HG02852 (cell line): ENCODE results near the gene IQGAP3.

Experiments
- ATAC-seq: cut with Tn5 transposase; IDR thresholded peaks from one replicate; pipeline ENCODE4 v1.9.1; 2021; ENCODE audit warnings: mild to moderate bottlenecking, moderate library complexity; ENCODE audit not compliant: unreplicated experiment

Gene IQGAP3

DNA sequence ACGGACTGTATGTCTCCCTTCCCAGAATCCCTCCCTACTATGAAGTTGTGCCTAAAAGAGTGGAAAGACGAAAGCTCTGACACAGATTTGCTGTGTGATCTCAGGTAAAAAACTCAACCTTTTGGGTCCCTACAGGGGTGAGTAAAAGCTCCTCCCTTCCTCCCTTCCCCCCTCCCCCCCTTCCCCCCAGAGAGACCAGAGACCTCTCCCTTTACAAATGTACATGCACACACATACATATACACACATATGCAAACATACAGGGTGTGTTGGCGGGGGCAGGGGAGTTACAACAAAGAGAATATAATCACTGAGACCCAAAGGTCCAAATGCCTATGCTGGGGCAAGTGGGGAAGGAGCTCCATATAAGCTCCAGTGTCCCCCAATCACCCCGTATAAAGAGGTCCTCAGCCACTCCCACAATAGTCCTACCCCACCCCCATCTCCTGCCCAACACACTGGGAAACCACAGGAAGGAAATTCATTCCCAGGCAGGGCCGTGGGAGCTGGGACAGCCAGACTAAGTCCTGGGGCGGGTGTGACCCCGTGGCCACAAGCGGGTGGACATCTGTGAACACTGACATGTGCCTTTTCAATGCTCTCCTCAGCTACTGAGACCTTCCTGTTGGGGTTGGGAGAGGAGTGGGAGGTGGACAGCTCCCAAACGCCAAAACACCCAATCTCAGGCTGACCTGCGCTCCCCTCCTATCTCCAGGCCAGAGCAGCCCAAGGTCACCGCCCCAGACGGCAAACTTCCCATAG lies 73.8 kb downstream of the IQGAP3 start:
- no peak for ATAC-seq

DNA sequence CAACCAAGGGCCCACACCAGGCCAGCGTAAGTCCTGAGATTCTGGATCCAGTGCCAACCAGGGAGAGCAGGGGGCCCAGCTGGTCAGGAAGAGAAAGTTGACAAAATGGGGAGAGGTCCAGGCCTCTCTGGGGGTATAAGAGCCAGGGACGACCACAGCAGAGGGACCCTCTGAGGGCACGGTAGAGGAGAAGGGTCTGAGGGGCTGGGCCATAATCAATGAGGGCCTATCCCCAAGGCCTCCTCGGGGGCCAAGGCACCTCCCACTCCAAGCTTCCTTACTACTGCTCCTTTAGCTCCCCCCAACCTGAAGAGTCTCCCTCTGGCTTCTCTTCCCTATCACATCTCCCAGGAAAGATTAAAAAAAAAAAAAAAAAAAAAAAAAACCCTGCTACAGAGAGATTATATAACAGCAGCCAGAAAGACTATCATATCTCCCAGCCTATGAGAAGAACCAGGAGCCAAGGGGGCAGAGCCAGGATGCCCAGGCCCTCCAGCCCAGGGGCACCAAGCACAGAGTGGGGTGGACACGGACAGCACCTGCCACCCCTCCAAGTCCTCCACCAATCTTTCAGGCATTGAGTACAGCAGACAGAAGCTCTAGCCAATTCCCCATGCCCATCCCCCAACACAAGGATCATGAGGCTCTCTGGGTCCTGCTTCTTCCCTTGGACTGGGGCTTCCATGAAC lies 74.5 kb downstream of the IQGAP3 start:
- no peak for ATAC-seq

- no peak for ATAC-seq
Measured at GRCh38 chr1:156497078-156497742, 75.2 kb downstream of the IQGAP3 start.

- ATAC-seq: no peak
Measured at GRCh38 chr1:156496211-156496761, 76.1 kb downstream of the IQGAP3 start.

- ATAC-seq: no peak
Measured at GRCh38 chr1:156495401-156496140, 76.8 kb downstream of the IQGAP3 start.

GRCh38 chr1:156494309-156494895 lies 78.0 kb downstream of the IQGAP3 start:
- ATAC-seq: no peak

DNA sequence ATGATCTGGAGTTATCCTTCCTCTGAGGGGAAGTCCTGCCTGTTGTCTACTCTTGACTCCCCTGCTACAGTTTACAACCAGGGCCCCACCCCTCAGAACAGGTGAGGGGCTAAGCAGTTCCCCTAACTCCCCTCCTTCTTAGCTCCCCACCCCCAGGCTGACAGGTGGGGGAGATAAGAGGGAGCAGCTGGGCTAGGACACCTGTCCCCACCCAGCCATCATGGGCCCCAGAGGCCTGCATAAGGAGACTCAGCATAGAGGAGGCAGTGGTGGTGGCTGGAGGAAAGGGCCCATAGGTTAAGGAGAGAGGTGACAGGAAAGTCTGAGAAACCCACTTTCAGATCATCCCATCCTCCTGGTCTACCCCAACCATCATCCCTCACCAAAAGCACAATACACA lies 78.6 kb downstream of the IQGAP3 start:
- ATAC-seq: no peak

GRCh38 chr1:156493154-156493631 lies 79.2 kb downstream of the IQGAP3 start:
- ATAC-seq: no peak

DNA sequence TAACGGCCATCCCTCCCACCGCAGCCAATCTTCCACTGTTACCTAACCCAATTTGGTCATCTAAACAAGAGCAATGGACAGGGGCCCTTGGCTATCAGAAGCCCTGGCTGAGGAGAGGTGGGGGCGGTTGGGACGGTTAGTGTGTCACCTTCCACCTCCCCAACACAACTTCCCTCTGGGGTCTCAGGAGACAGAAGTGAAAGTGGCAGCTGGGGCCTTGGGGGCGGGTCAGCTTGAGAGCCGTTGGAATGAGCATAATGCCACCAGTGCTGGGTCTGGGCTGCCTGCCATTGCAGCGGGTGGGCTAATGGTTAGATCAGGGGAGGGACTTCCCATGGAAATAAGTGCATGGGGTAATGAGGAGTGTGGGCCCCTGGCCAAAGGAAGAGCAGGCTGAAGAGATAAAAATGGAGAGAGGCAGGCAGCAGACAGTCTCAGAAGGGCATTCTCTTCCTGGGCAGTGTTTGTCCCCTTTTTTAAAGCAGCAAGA lies 79.7 kb downstream of the IQGAP3 start:
- no peak for ATAC-seq

GRCh38 chr1:156492013-156492590 lies 80.3 kb downstream of the IQGAP3 start:
- ATAC-seq: no peak

- ATAC-seq: no peak
Measured at GRCh38 chr1:156491151-156491949, 81.0 kb downstream of the IQGAP3 start.

DNA sequence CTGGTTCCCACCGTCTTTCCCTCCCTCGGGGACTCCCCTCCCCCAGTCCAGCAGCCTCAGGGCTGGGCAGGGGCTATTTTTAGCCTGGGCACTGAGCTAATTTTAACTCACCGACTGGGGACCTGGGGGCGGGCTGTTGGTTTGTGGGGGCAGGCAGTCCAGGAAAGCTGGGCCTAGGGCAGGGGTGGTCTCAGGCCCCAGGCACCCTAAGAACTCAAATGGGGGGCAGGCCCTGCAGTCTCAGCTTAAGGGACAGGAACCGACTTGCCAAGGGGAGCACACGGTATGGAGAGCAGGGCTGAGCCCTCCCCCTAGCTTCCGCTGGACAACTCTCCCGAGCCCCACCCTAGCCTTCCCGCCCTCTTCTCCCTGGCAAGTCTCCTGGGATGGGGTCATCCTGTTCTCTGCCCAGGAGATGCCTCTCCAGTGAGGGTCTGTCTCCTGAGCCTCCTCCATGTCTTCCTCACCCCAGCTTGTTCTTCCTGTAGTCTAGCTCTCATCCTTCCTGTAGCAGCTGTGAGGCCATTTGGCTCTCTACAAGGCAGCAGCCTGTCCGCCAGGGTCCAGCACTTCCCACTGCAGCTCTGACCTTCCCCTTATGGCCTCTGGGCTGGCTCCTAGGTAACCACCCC lies 81.8 kb downstream of the IQGAP3 start:
- no peak for ATAC-seq

GRCh38 chr1:156489935-156490293 lies 82.5 kb downstream of the IQGAP3 start:
- ATAC-seq: no peak

DNA sequence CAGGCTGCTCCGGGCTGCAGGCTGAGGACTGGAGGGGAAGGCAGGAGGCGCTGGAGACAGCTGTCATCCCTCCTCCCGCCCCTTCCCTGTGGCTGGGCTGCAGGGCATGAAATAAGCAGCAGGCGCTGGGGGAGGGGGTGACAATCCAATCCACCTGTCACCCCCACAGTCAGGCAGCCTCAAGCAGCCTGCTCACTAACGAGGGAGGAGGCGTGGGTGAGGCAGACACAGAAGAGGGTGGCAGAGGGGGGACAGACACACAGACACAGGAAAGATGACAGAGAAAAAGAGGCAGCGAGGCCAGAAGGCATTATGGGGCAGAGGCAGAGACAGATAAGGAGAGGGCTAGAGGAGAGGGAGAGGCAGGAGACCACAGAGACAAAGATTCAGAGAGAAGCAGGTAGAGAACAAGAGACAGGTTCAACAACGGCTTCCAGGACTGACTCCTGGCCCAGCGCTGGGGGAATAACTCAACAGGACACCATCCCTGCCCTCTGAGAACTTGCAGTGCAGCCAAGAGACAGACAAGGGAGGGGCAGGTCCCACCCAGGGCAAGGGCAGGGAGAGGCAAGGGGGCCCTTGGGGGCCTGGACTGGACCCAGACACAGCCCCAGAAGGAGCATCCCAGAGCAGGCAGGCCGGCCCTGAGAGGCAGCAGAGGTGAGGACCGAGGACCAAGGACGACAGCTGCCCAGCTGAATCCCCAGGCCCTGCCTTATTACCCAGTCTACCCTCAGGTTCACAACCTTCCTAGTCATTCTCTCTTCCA lies 83.0 kb downstream of the IQGAP3 start:
- ATAC-seq: peak; percentile 16

DNA sequence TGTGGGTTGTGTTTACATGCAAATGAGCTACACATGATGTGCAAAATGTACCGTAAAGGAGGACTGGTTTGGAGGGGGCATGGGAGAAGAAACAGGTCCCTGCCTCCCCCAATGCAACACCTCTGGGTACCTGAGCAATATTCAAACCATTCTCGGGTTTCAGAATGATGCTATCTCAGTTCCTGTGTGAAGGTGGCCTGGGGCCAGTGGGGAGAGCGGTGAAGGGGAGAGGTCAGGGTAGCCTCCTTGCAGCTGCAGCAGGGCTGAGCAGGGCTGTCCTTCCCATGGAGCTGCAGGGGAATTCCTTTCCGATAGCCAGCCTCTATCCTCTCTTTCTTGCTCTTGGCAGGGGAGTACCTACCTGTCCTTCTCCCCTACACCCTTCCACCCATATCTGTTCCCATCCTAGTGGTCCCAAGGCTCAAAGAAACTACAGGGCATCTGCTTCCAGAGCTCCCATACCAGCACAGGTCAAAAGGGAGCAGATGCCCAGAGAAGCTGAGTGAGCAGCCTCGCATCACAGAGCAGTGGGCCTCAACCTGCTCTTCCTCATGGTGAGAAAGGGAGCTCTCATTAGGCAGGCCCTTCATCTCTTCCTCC lies 83.7 kb downstream of the IQGAP3 start:
- ATAC-seq: peak; percentile 72

- peak; percentile 32 for ATAC-seq
Measured at GRCh38 chr1:156487862-156488261, 84.5 kb downstream of the IQGAP3 start.
